ENCODE data around the gene PIAS1.

GRCh38 chr15:68166847-68167246, 112.7 kb downstream of the PIAS1 start:
- TF ChIP-seq KLF10 (tag by site-specific recombination; IDR thresholded peaks at IDR 0.05) (no peak), ZNF239 (tag by site-specific recombination; IDR thresholded peaks at IDR 0.05) (no peak), CTCF (tag by site-specific recombination; IDR thresholded peaks at IDR 0.05) (no peak), ATF2 (tag by site-specific recombination; IDR thresholded peaks at IDR 0.05; ENCODE audit: low read depth) (no peak), ZNF561 (tag by site-specific recombination; IDR thresholded peaks at IDR 0.05; ENCODE audit: borderline replicate concordance) (no peak), ZEB2 (tag by site-specific recombination; IDR thresholded peaks at IDR 0.05) (no peak), ZBTB1 (tag by site-specific recombination; IDR thresholded peaks at IDR 0.05) (no peak), ZFHX2 (tag by site-specific recombination; conservative IDR thresholded peaks at IDR 0.05) (no peak), ZNF621 (tag by site-specific recombination; IDR thresholded peaks at IDR 0.05) (no peak), ZBTB21 (tag by site-specific recombination; IDR thresholded peaks at IDR 0.05) (no peak), ZNF416 (tag by site-specific recombination; IDR thresholded peaks at IDR 0.05) (no peak)
- TF ChIP-seq, protein P1, sequence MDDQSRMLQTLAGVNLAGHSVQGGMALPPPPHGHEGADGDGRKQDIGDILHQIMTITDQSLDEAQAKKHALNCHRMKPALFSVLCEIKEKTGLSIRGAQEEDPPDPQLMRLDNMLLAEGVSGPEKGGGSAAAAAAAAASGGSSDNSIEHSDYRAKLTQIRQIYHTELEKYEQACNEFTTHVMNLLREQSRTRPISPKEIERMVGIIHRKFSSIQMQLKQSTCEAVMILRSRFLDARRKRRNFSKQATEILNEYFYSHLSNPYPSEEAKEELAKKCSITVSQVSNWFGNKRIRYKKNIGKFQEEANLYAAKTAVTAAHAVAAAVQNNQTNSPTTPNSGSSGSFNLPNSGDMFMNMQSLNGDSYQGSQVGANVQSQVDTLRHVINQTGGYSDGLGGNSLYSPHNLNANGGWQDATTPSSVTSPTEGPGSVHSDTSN (CRISPR knock-in tag; IDR thresholded peaks at IDR 0.05): no peak
- TF ChIP-seq, protein P2, sequence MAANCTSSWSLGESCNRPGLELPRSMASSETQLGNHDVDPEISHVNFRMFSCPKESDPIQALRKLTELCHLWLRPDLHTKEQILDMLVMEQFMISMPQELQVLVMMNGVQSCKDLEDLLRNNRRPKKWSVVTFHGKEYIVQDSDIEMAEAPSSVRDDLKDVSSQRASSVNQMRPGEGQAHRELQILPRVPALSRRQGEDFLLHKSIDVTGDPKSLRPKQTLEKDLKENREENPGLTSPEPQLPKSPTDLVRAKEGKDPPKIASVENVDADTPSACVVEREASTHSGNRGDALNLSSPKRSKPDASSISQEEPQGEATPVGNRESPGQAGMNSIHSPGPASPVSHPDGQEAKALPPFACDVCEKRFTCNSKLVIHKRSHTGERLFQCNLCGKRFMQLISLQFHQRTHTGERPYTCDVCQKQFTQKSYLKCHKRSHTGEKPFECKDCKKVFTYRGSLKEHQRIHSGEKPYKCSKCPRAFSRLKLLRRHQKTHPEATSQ (tag by site-specific recombination; IDR thresholded peaks at IDR 0.05): no peak

All from HEK293 (cell line).